Measurements from ENCODE around the gene TOGARAM1.

TOGARAM1 gene

GRCh38 chr14:44940944-44941343 lies 21.0 kb upstream of the TOGARAM1 start:
- no peak for DNase-seq (ENCODE audit: extremely low spot score)
- CTCF ChIA-PET: no interaction called here

GRCh38 chr14:44941591-44941990 lies 20.4 kb upstream of the TOGARAM1 start:
- CTCF ChIA-PET: no interaction called here

More at GRCh38 chr14:44940944-44941343, 21.0 kb upstream of the TOGARAM1 start:
- POLR2A ChIA-PET: no interaction called here
- no peak for TF ChIP-seq ELF4 (IDR thresholded peaks at IDR 0.05)

GRCh38 chr14:44942436-44942835 lies 19.6 kb upstream of the TOGARAM1 start:
- no peak for DNase-seq (ENCODE audit: extremely low spot score)
- CTCF ChIA-PET: no interaction called here
- POLR2A ChIA-PET: no interaction called here
- no peak for TF ChIP-seq ELF4 (IDR thresholded peaks at IDR 0.05)
- TF ChIP-seq HDGF (IDR thresholded peaks at IDR 0.05; ENCODE audit: borderline replicate concordance): no peak
- no peak for TF ChIP-seq ARNT (IDR thresholded peaks at IDR 0.05)
- no peak for TF ChIP-seq CTBP1 (IDR thresholded peaks at IDR 0.05; ENCODE audit: borderline replicate concordance)
- TF ChIP-seq FOXK2 (IDR thresholded peaks at IDR 0.05): no peak
- no peak for TF ChIP-seq FOXA1 (IDR thresholded peaks at IDR 0.05)
- TF ChIP-seq L3MBTL2 (conservative IDR thresholded peaks at IDR 0.05): no peak
- TF ChIP-seq BHLHE40 (IDR thresholded peaks at IDR 0.05; ENCODE audit: borderline replicate concordance): no peak
- TF ChIP-seq TARDBP (IDR thresholded peaks at IDR 0.05): no peak
- no peak for TF ChIP-seq SUZ12 (IDR thresholded peaks at IDR 0.05)
- TF ChIP-seq SP1 (IDR thresholded peaks at IDR 0.05): no peak
- TF ChIP-seq FOXM1 (IDR thresholded peaks at IDR 0.05; ENCODE audit: borderline replicate concordance): no peak
- no peak for TF ChIP-seq NFRKB (IDR thresholded peaks at IDR 0.05)
- no peak for TF ChIP-seq LEF1 (IDR thresholded peaks at IDR 0.05; ENCODE audit: borderline replicate concordance)

More at GRCh38 chr14:44941591-44941990, 20.4 kb upstream of the TOGARAM1 start:
- TF ChIP-seq ZNF384 (IDR thresholded peaks at IDR 0.05) (no peak), CTBP1 (IDR thresholded peaks at IDR 0.05; ENCODE audit: borderline replicate concordance) (no peak), ELF4 (IDR thresholded peaks at IDR 0.05) (no peak), SP1 (IDR thresholded peaks at IDR 0.05) (no peak), L3MBTL2 (conservative IDR thresholded peaks at IDR 0.05) (no peak), FOXK2 (IDR thresholded peaks at IDR 0.05) (no peak), LEF1 (IDR thresholded peaks at IDR 0.05; ENCODE audit: borderline replicate concordance) (no peak)
- POLR2A ChIA-PET: no interaction called here
- no peak for DNase-seq (ENCODE audit: extremely low spot score)

GRCh38 chr14:44944107-44944506 lies 17.9 kb upstream of the TOGARAM1 start:
- TF ChIP-seq SUZ12 (IDR thresholded peaks at IDR 0.05) (no peak), NFRKB (IDR thresholded peaks at IDR 0.05) (no peak), FOXA1 (IDR thresholded peaks at IDR 0.05) (no peak), FOXK2 (IDR thresholded peaks at IDR 0.05) (no peak), L3MBTL2 (conservative IDR thresholded peaks at IDR 0.05) (no peak), BHLHE40 (IDR thresholded peaks at IDR 0.05; ENCODE audit: borderline replicate concordance) (no peak), CTBP1 (IDR thresholded peaks at IDR 0.05; ENCODE audit: borderline replicate concordance) (no peak)
- CTCF ChIA-PET: interaction anchor here (0.6 kb wide), 1 partner anchor 143 kb away, joined by 4 read pairs; no protein-coding TSS in a partner anchor
- POLR2A ChIA-PET: no interaction called here
- no peak for DNase-seq (ENCODE audit: extremely low spot score)

- CTCF ChIA-PET: no interaction called here
- POLR2A ChIA-PET: no interaction called here
These were observed 16.7 kb upstream of the TOGARAM1 start for GRCh38 chr14:44945264-44945663.

GRCh38 chr14:44951051-44951450 lies 10.9 kb upstream of the TOGARAM1 start:
- ChIA-PET POLR2A (no interaction called here), CTCF (no interaction called here)
- no peak for TF ChIP-seq HDGF (IDR thresholded peaks at IDR 0.05; ENCODE audit: borderline replicate concordance)
- no peak for TF ChIP-seq L3MBTL2 (conservative IDR thresholded peaks at IDR 0.05)
- no peak for TF ChIP-seq FOXM1 (IDR thresholded peaks at IDR 0.05; ENCODE audit: borderline replicate concordance)
- TF ChIP-seq BHLHE40 (IDR thresholded peaks at IDR 0.05; ENCODE audit: borderline replicate concordance): no peak
- no peak for TF ChIP-seq LEF1 (IDR thresholded peaks at IDR 0.05; ENCODE audit: borderline replicate concordance)
- no peak for TF ChIP-seq NFRKB (IDR thresholded peaks at IDR 0.05)
- TF ChIP-seq FOXK2 (IDR thresholded peaks at IDR 0.05): no peak
- no peak for DNase-seq (ENCODE audit: extremely low spot score)

More at GRCh38 chr14:44945264-44945663, 16.7 kb upstream of the TOGARAM1 start:
- DNase-seq (ENCODE audit: extremely low spot score): no peak
- no peak for TF ChIP-seq ARNT (IDR thresholded peaks at IDR 0.05)
- TF ChIP-seq SP1 (IDR thresholded peaks at IDR 0.05): no peak
- no peak for TF ChIP-seq FOXM1 (IDR thresholded peaks at IDR 0.05; ENCODE audit: borderline replicate concordance)

- TF ChIP-seq FOXM1 (IDR thresholded peaks at IDR 0.05; ENCODE audit: borderline replicate concordance) (no peak), SP1 (IDR thresholded peaks at IDR 0.05) (no peak), FOXA1 (IDR thresholded peaks at IDR 0.05) (no peak), L3MBTL2 (conservative IDR thresholded peaks at IDR 0.05) (no peak), NFRKB (IDR thresholded peaks at IDR 0.05) (no peak), ZNF384 (IDR thresholded peaks at IDR 0.05) (no peak), PKNOX1 (IDR thresholded peaks at IDR 0.05) (no peak; the same call in 1 of the 2 replicates), TARDBP (IDR thresholded peaks at IDR 0.05) (no peak), ARNT (IDR thresholded peaks at IDR 0.05) (no peak), SUZ12 (IDR thresholded peaks at IDR 0.05) (no peak), LEF1 (IDR thresholded peaks at IDR 0.05; ENCODE audit: borderline replicate concordance) (no peak), HDGF (IDR thresholded peaks at IDR 0.05; ENCODE audit: borderline replicate concordance) (no peak), ELF4 (IDR thresholded peaks at IDR 0.05) (no peak), FOXK2 (IDR thresholded peaks at IDR 0.05) (no peak)
- no peak for DNase-seq (ENCODE audit: extremely low spot score)
- CTCF ChIA-PET: interaction anchor here (0.6 to 0.7 kb wide), 3 partner anchors 9 to 299 kb away, joined by 3 read pairs; no protein-coding TSS in a partner anchor
- POLR2A ChIA-PET: interaction anchor here (0.9 to 1.7 kb wide), 3 partner anchors 9 to 300 kb away, joined by 3 to 6 read pairs (median 4); partner anchors contain the start of genes FANCM, KLHL28 and TOGARAM1
These were observed 9.4 kb upstream of the TOGARAM1 start for GRCh38 chr14:44952391-44953110.

- no peak for DNase-seq (ENCODE audit: extremely low spot score)
- ChIA-PET POLR2A (no interaction called here), CTCF (no interaction called here)
- TF ChIP-seq L3MBTL2 (conservative IDR thresholded peaks at IDR 0.05) (no peak), BHLHE40 (IDR thresholded peaks at IDR 0.05; ENCODE audit: borderline replicate concordance) (no peak), SUZ12 (IDR thresholded peaks at IDR 0.05) (no peak), FOXK2 (IDR thresholded peaks at IDR 0.05) (no peak), HDGF (IDR thresholded peaks at IDR 0.05; ENCODE audit: borderline replicate concordance) (no peak), FOXM1 (IDR thresholded peaks at IDR 0.05; ENCODE audit: borderline replicate concordance) (no peak), CTBP1 (IDR thresholded peaks at IDR 0.05; ENCODE audit: borderline replicate concordance) (no peak), ELF4 (IDR thresholded peaks at IDR 0.05) (no peak), ARNT (IDR thresholded peaks at IDR 0.05) (no peak), SP1 (IDR thresholded peaks at IDR 0.05) (no peak), TARDBP (IDR thresholded peaks at IDR 0.05) (no peak), LEF1 (IDR thresholded peaks at IDR 0.05; ENCODE audit: borderline replicate concordance) (no peak), FOXA1 (IDR thresholded peaks at IDR 0.05) (no peak), NFRKB (IDR thresholded peaks at IDR 0.05) (no peak), PKNOX1 (IDR thresholded peaks at IDR 0.05) (no peak), ZNF384 (IDR thresholded peaks at IDR 0.05) (no peak)
These were observed 7.2 kb upstream of the TOGARAM1 start for GRCh38 chr14:44954750-44955149.
